NCI-H748 (cell line): ENCODE results near the gene TPI1.
A peak's percentile ranks its signal among the peaks of the same experiment; 100 is the strongest.
"Not testable (repeated sequence)": the region's sequence is repeated elsewhere in the genome, so short reads cannot be mapped to it uniquely, and the experiment has no call there.

Source experiments
- DNase-seq: peaks from one replicate; lab custom pipeline; 2025; ENCODE audit not compliant: unreplicated experiment; lab: John Stamatoyannopoulos, UW

TPI1 gene

GRCh38 chr12:6890789-6891645 lies 23.7 kb downstream of the TPI1 start:
- DNase-seq, result peak; percentile 94

GRCh38 chr12:6891646-6892001 lies 24.3 kb downstream of the TPI1 start:
- DNase-seq, result no peak

- DNase-seq, result not testable (repeated sequence)
Observed at GRCh38 chr12:6892683-6893082, 25.4 kb downstream of the TPI1 start.

GRCh38 chr12:6894321-6894720 lies 27.0 kb downstream of the TPI1 start:
- no peak for DNase-seq

- no peak for DNase-seq
Observed at GRCh38 chr12:6896846-6897435, 29.6 kb downstream of the TPI1 start.

- no peak for DNase-seq
Observed at GRCh38 chr12:6899427-6899826, 32.1 kb downstream of the TPI1 start.

GRCh38 chr12:6899837-6900519 lies 32.6 kb downstream of the TPI1 start:
- peak; percentile 78 for DNase-seq

GRCh38 chr12:6902448-6902847 lies 35.1 kb downstream of the TPI1 start:
- DNase-seq, result no peak

- no peak for DNase-seq
Observed at GRCh38 chr12:6903722-6904121, 36.4 kb downstream of the TPI1 start.

GRCh38 chr12:6904280-6905276 lies 37.2 kb downstream of the TPI1 start, which contains the start of gene LRRC23:
Gene LRRC23 (plus strand): TSS chr12:6904822. CDS start chr12:6905634, 812 bp downstream.
- peak; percentile 98 for DNase-seq

- no peak for DNase-seq
Observed at GRCh38 chr12:6905414-6906040, 38.2 kb downstream of the TPI1 start.

GRCh38 chr12:6908141-6908540 lies 40.8 kb downstream of the TPI1 start:
- not testable (repeated sequence) for DNase-seq

- peak; percentile 3 for DNase-seq
Observed at GRCh38 chr12:6909421-6910145, 42.3 kb downstream of the TPI1 start.

GRCh38 chr12:6912164-6912935 lies 45.0 kb downstream of the TPI1 start:
- no peak for DNase-seq

GRCh38 chr12:6914246-6914946 lies 47.1 kb downstream of the TPI1 start, which contains the start of gene ENO2:
Gene ENO2 (plus strand): TSS chr12:6914580. CDS start chr12:6915833, 1,253 bp downstream.
- peak; percentile 70 for DNase-seq

- DNase-seq, result peak; percentile 62
Observed at GRCh38 chr12:6914947-6915788, 47.8 kb downstream of the TPI1 start.

GRCh38 chr12:6915789-6916285 lies 48.5 kb downstream of the TPI1 start:
- DNase-seq, result no peak
